ENCODE results near the gene POLR2E.

GRCh38 chr19:1057176-1057855, 37.9 kb downstream of the POLR2E start:
- TF ChIP-seq CTCF (IDR thresholded peaks at IDR 0.05 in 2 of 3, conservative IDR thresholded peaks at IDR 0.05 in 1 of 3; ENCODE audit: control insufficient read depth in 2 of 3, extremely low read depth in 1 of 3, insufficient read depth in 1 of 3, low read depth in 3 of 3, low read length in 3 of 3) (peak; percentile 41 to 74 (median 65); a peak in 5 of 6 replicates), USF2 (IDR thresholded peaks at IDR 0.05; ENCODE audit: borderline replicate concordance, low read depth, low read length) (no peak), EP300 (IDR thresholded peaks at IDR 0.05; ENCODE audit: borderline replicate concordance in 1 of 2, control insufficient read depth in 1 of 2, low read depth in 2 of 2, low read length in 2 of 2) (no peak), RFX5 (IDR thresholded peaks at IDR 0.05; ENCODE audit: low read depth, low read length) (no peak), MEF2B (IDR thresholded peaks at IDR 0.05; ENCODE audit: partially characterized antibody, poor library complexity, severe bottlenecking) (no peak), POLR2A (IDR thresholded peaks at IDR 0.05; ENCODE audit: low read depth, low read length) (no peak), JUND (IDR thresholded peaks at IDR 0.05; ENCODE audit: low read depth, low read length) (no peak), RBBP5 (conservative IDR thresholded peaks at IDR 0.05) (no peak), MYC (IDR thresholded peaks at IDR 0.05; ENCODE audit: insufficient read depth, insufficient read length, insufficient replicate concordance, low read length, severe bottlenecking) (no peak)
- TF ChIP-seq, protein P1, sequence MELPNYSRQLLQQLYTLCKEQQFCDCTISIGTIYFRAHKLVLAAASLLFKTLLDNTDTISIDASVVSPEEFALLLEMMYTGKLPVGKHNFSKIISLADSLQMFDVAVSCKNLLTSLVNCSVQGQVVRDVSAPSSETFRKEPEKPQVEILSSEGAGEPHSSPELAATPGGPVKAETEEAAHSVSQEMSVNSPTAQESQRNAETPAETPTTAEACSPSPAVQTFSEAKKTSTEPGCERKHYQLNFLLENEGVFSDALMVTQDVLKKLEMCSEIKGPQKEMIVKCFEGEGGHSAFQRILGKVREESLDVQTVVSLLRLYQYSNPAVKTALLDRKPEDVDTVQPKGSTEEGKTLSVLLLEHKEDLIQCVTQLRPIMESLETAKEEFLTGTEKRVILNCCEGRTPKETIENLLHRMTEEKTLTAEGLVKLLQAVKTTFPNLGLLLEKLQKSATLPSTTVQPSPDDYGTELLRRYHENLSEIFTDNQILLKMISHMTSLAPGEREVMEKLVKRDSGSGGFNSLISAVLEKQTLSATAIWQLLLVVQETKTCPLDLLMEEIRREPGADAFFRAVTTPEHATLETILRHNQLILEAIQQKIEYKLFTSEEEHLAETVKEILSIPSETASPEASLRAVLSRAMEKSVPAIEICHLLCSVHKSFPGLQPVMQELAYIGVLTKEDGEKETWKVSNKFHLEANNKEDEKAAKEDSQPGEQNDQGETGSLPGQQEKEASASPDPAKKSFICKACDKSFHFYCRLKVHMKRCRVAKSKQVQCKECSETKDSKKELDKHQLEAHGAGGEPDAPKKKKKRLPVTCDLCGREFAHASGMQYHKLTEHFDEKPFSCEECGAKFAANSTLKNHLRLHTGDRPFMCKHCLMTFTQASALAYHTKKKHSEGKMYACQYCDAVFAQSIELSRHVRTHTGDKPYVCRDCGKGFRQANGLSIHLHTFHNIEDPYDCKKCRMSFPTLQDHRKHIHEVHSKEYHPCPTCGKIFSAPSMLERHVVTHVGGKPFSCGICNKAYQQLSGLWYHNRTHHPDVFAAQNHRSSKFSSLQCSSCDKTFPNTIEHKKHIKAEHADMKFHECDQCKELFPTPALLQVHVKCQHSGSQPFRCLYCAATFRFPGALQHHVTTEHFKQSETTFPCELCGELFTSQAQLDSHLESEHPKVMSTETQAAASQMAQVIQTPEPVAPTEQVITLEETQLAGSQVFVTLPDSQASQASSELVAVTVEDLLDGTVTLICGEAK (IDR thresholded peaks at IDR 0.05; ENCODE audit: borderline replicate concordance), result no peak

Measured in GM12878 (cell line).